Ascending aorta (tissue), 2 donors: ENCODE results near the gene LPO. TPM values are rescaled to one million over a fixed set of nuclear protein-coding genes. Genes with fewer than 3 reads are reported as not detected.
A peak's percentile ranks its signal among the peaks of the same experiment; 100 is the strongest.

Experiments used
- DNase-seq, 2 donors: peaks; one replicate each; pipeline ENCODE4 v3.0.0-alpha.2; 2019; ENCODE audit warnings: low spot score in 2 of 2
- H3K27ac ChIP-seq, 2 donors: fragments of 200-600 bp; sonication (generic); one replicate each; pipeline ENCODE4 v1.5.1; 2016 to 2017; ENCODE audit warnings: mild to moderate bottlenecking in 1 of 2
- H3K27me3 ChIP-seq: fragments of 200-600 bp; sonication (generic); one replicate; pipeline ENCODE4 v1.5.1; 2017
- H3K36me3 ChIP-seq, 2 donors: fragments of 200-600 bp; sonication (generic); one replicate each; pipeline ENCODE4 v1.5.1; 2016
- H3K4me1 ChIP-seq, 2 donors: fragments of 200-600 bp; sonication (generic); one replicate each; pipeline ENCODE4 v1.5.1; 2016 to 2017; ENCODE audit warnings: mild to moderate bottlenecking in 1 of 2
- H3K4me3 ChIP-seq, 2 donors: fragments of 200-600 bp; sonication (generic); one replicate each; pipeline ENCODE4 v1.5.1; 2016 to 2017; ENCODE audit warnings: mild to moderate bottlenecking in 1 of 2
- H3K9me3 ChIP-seq, 2 donors: fragments of 200-600 bp; sonication (generic); one replicate each; pipeline ENCODE4 v1.5.1; 2016
- intact Hi-C: fragments of 100-400 bp; cut with DNase I; formaldehyde crosslinking; loops from one replicate; pipeline ENCODE4 v1.15.1; 2023
- total RNA-seq: library from RNA; depleted of rRNA; stranded (reverse); fragments of >200 nt; gene quantifications from one replicate; pipeline ENCODE4 v1.1.0, GENCODE V29; 2016
- TF ChIP-seq, protein P1 (sequence below), 3 experiments: fragments of 200-600 bp in 2 of 3; fragments of 450-650 bp in 1 of 3; sonication (generic) in 2 of 3; IDR thresholded peaks; one replicate each; pipeline ENCODE4 v1.5.1; 2016 to 2019; ENCODE audit warnings: antibody characterized with exemption in 3 of 3, mild to moderate bottlenecking in 1 of 3, moderate library complexity in 1 of 3

Gene LPO
- total RNA-seq, 1 donor from 2014 or later, result not detected

DNA sequence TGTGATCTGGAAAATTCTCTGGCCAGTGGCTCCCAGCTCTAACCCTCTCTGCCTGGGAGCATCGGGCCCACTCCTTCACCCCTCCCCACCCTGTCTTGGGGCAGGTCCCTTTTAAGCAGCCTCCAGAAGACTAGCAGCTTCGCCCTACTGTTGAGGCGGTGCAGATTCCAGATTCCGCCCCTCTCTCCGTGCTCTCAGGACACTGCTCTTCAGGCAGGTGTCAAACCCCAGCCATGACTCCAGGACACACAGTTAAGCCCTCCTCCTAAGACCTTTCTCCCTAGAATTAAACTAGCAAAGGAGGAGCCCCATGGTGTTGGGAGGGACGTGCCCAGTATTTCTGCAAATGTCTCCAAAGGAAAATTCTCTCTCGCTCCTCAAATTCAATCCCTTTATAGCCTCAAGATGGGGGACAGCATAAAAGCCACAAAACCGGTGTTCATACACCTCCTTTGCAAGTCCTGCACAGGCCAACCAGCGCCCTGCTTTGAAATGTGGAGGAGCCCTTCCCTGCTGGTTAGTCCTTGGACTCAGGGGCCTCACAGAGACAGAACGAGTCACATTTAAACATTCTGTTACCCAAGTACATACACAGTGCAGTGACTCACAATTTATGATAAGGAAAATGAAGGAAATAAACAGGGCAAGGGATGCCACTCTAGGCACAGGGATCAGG is 7.2 kb downstream of the LPO start:
- no peaks in the 10 kb centered on the region for H3K9me3 ChIP-seq
- H3K4me3 ChIP-seq, result no peak overlapping the region
- no peak overlapping the region for H3K27ac ChIP-seq
- no peaks in the 10 kb centered on the region for H3K36me3 ChIP-seq
- peaks cover 4% of the 10 kb centered on the region for H3K27me3 ChIP-seq
- intact Hi-C loops, result loop anchor here (5.0 kb wide), 1 partner anchor 172 kb away; the partner anchor contains the start of gene RNF43
- TF ChIP-seq, protein P1, sequence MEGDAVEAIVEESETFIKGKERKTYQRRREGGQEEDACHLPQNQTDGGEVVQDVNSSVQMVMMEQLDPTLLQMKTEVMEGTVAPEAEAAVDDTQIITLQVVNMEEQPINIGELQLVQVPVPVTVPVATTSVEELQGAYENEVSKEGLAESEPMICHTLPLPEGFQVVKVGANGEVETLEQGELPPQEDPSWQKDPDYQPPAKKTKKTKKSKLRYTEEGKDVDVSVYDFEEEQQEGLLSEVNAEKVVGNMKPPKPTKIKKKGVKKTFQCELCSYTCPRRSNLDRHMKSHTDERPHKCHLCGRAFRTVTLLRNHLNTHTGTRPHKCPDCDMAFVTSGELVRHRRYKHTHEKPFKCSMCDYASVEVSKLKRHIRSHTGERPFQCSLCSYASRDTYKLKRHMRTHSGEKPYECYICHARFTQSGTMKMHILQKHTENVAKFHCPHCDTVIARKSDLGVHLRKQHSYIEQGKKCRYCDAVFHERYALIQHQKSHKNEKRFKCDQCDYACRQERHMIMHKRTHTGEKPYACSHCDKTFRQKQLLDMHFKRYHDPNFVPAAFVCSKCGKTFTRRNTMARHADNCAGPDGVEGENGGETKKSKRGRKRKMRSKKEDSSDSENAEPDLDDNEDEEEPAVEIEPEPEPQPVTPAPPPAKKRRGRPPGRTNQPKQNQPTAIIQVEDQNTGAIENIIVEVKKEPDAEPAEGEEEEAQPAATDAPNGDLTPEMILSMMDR (IDR thresholded peaks at IDR 0.05), result no peak
- no peak for DNase-seq
- H3K4me1 ChIP-seq, result peaks cover 4% of the 10 kb centered on the region in 2 donors

DNA sequence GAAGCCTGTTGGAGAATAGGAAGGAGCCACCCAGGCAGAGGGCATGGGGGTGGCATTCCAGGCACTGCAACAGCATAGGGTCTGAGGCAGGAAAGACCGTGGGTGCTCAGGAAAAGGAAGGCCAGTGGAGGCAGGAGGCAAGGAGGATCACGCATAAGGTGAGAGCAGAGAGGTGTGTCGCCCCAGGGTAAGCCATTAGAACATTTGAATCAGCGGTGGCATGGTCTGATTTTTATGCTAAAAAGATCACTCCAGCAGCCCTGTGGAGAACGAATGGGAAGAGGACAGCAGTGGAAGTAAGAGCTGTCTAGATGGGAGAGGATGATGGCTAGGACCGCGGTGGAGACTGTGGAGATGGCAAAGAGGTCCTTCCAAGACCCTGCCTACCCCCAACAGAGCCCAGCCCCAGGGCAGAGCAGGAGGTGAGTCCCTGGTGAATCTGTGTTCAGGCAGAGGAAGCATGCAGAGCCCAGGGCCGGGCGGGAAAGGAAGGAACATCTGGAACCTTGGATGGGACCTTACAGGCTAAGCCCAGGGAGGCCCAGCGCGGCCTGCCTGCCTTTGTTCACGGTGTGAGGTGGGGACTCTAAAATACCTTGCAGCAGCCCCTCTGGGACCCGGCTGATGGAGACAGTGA is 7.8 kb downstream of the LPO start:
- TF ChIP-seq, protein P1 (IDR thresholded peaks at IDR 0.05), result no peak
- intact Hi-C loops, result loop anchor here (5.0 kb wide), 1 partner anchor 171 kb away; the partner anchor contains the start of gene RNF43

DNA sequence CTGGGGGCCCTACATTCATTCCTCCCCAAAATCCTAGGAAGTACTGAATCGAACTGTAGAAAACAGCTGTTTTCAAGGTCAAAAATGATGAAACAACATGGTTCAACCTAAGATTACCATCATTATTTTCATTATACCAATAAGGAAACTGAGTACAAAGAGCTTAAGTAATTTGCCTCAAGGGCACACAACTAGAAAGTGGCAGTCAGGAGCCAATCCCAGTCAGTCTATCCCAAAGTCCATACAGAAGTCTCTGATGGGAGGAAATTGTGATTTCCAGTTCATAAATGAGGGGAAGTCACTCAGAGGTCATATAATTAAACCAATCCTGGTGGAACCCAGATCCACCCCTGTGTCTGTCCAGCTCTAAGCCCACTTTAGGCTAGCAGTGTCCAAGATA is 8.4 kb downstream of the LPO start:
- H3K4me3 ChIP-seq, result no peak overlapping the region
- TF ChIP-seq, protein P1 (IDR thresholded peaks at IDR 0.05), result no peak
- DNase-seq, result no peak
- peaks cover 4% of the 10 kb centered on the region in 2 donors for H3K4me1 ChIP-seq
- intact Hi-C loops, result loop anchor here (5.0 kb wide), 1 partner anchor 171 kb away; the partner anchor contains the start of gene RNF43
- no peaks in the 10 kb centered on the region for H3K9me3 ChIP-seq
- no peak overlapping the region for H3K27ac ChIP-seq
- no peaks in the 10 kb centered on the region for H3K36me3 ChIP-seq
- H3K27me3 ChIP-seq, result peaks cover 4% of the 10 kb centered on the region

More for the DNA sequence above, 7.8 kb downstream of the LPO start:
- H3K27me3 ChIP-seq, result peaks cover 4% of the 10 kb centered on the region
- no peaks in the 10 kb centered on the region for H3K36me3 ChIP-seq
- H3K4me3 ChIP-seq, result no peak overlapping the region
- no peaks in the 10 kb centered on the region for H3K9me3 ChIP-seq
- peaks cover 4% of the 10 kb centered on the region in 2 donors for H3K4me1 ChIP-seq
- DNase-seq, result no peak
- no peak overlapping the region for H3K27ac ChIP-seq

DNA sequence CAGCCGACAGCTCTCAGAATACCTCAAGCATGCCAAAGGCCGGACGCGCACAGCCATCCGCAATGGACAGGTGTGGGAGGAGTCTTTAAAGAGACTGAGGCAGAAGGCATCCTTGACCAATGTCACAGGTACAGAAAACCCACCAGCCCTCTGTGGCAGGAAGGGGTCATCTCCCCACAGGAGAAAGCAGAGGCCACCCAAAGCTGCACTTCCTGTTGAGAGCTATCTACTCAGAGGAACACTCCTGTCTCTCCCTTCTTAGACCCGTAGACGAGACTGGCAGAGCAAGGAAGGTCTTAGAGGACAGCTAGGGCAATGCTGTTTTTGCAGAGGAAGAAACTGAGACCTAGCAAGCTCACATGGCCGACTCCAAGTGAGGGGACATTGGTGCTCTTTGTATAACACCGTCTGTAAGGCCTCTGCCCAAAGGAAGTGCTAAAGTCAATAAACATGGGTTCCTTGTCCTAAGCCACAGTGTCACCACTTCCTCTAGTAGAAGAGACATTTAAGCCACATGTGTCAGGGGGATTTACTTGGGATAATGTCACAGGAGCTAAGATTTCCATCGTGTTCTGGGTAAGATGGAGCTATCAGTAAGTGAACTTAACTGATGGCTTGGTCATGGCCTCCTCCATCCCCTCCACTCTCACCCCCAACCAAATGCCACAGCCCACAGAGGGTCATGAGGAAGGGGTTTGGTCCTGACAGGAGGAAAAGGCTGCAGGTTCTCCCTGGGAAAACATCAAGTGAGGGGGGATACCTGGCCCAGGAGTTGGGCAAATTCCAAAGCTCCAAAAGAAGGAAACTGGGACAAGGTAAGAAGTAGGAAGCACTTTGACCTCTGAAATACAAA is 9.4 kb downstream of the LPO start:
- TF ChIP-seq, protein P1 (IDR thresholded peaks at IDR 0.05), result no peak
- no peaks in the 10 kb centered on the region for H3K36me3 ChIP-seq
- peaks cover 4% of the 10 kb centered on the region in 2 donors for H3K4me1 ChIP-seq
- H3K4me3 ChIP-seq, result no peak overlapping the region
- DNase-seq, result no peak
- intact Hi-C loops, result loop anchor here (5.0 kb wide), 1 partner anchor 170 kb away; the partner anchor contains the start of gene RNF43
- peaks cover 4% of the 10 kb centered on the region for H3K27me3 ChIP-seq
- H3K27ac ChIP-seq, result no peak overlapping the region
- no peaks in the 10 kb centered on the region for H3K9me3 ChIP-seq

DNA sequence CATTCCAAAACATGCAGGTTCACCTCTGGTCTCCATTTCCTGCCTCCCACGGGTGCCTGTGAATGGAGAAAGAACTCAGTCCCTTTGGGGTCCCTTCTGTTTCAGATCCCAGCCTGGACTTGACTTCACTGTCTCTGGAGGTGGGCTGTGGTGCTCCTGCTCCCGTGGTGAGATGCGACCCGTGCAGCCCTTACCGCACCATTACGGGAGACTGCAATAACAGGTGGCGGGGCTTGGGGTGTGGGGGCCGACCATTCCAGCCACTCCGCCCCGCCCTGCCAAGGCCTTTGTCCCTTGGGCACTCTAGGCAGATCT is 10.5 kb downstream of the LPO start:
- peak overlapping the region; percentile 56 to 64 for H3K4me3 ChIP-seq
- H3K4me1 ChIP-seq, result peaks cover 4% of the 10 kb centered on the region in 2 donors
- peaks cover 4% of the 10 kb centered on the region for H3K27me3 ChIP-seq
- TF ChIP-seq, protein P1 (IDR thresholded peaks at IDR 0.05), result no peak
- intact Hi-C loops, result loop anchor here (5.0 kb wide), 1 partner anchor 168 kb away; the partner anchor contains the start of gene RNF43
- no peaks in the 10 kb centered on the region for H3K9me3 ChIP-seq
- no peaks in the 10 kb centered on the region for H3K36me3 ChIP-seq
- no peak for DNase-seq
- H3K27ac ChIP-seq, result no peak overlapping the region
